ENCODE results near the gene SNCAIP. TPM values are rescaled to one million over a fixed set of nuclear protein-coding genes. Genes with fewer than 3 reads are reported as not detected.
A peak's percentile ranks its signal among the peaks of the same experiment; 100 is the strongest.

SNCAIP gene
- total RNA-seq, 1 experiment from 2014 or later, result not detected

- no peak for DNase-seq (ENCODE audit: low read depth, low spot score)
- BruUV-seq (replicated peaks), result no TSS peak
- no peaks in the 10 kb centered on the region for H3K36me3 ChIP-seq (ENCODE audit: control insufficient read depth, insufficient read depth, low read length)
- intact Hi-C loops (cut with micrococcal nuclease; ENCODE audit: unreplicated experiment), result no loop called here
- no peak for ATAC-seq
- H3K4me3 ChIP-seq (ENCODE audit: low read depth in 2 of 2, low read length in 2 of 2), result no peak overlapping the region
- ChIA-PET CTCF (no interaction called here), POLR2A (no interaction called here)
- no peaks in the 10 kb centered on the region for H3K9me3 ChIP-seq (ENCODE audit: control insufficient read depth, insufficient read depth, low read depth, low read length)
- no peaks in the 10 kb centered on the region for H3K4me1 ChIP-seq (ENCODE audit: control insufficient read depth, insufficient read depth, low read length)
- H3K27ac ChIP-seq (ENCODE audit: low read length), result no peak overlapping the region
- in situ Hi-C loops (cut with HindIII; ENCODE audit: low pct_unique_long_range_greater_than_20kb, low sequenced_read_pairs), result no loop called here
- TF ChIP-seq TCF7L2 (IDR thresholded peaks at IDR 0.05; ENCODE audit: low read depth, low read length) (no peak), CTCF (IDR thresholded peaks at IDR 0.05) (peak; percentile 71)
- H3K27me3 ChIP-seq (ENCODE audit: control insufficient read depth, insufficient read depth, low read length), result peaks cover 2% of the 10 kb centered on the region; the same call in 1 of the 2 replicates
These were observed 146.3 kb downstream of the SNCAIP start for GRCh38 chr5:122458278-122458872.

GRCh38 chr5:122462486-122462885 lies 150.4 kb downstream of the SNCAIP start:
- no peak for DNase-seq (ENCODE audit: low read depth, low spot score)
- ATAC-seq, result no peak
- Histone ChIP-seq H3K4me1 (ENCODE audit: control insufficient read depth, insufficient read depth, low read length) (no peaks in the 10 kb centered on the region), H3K27ac (ENCODE audit: low read length) (no peak overlapping the region), H3K9me3 (ENCODE audit: control insufficient read depth, insufficient read depth, low read depth, low read length) (no peaks in the 10 kb centered on the region), H3K27me3 (ENCODE audit: control insufficient read depth, insufficient read depth, low read length) (peaks cover 2% of the 10 kb centered on the region; the same call in 1 of the 2 replicates), H3K4me3 (ENCODE audit: low read depth in 2 of 2, low read length in 2 of 2) (no peak overlapping the region), H3K36me3 (ENCODE audit: control insufficient read depth, insufficient read depth, low read length) (no peaks in the 10 kb centered on the region)
- in situ Hi-C loops (cut with HindIII; ENCODE audit: low pct_unique_long_range_greater_than_20kb, low sequenced_read_pairs), result no loop called here
- POLR2A ChIA-PET, result no interaction called here
- CTCF ChIA-PET, result no interaction called here
- intact Hi-C loops (cut with micrococcal nuclease; ENCODE audit: unreplicated experiment), result no loop called here
- no TSS peak for BruUV-seq (replicated peaks)
- TF ChIP-seq SIN3A (IDR thresholded peaks at IDR 0.05; ENCODE audit: borderline replicate concordance, insufficient read depth, low read depth, low read length) (no peak), POLR2AphosphoS5 (IDR thresholded peaks at IDR 0.05; ENCODE audit: low read depth, low read length) (no peak), REST (IDR thresholded peaks at IDR 0.05; ENCODE audit: insufficient read depth in 1 of 2, low read depth in 2 of 2, low read length in 1 of 2) (no peak), TCF7L2 (IDR thresholded peaks at IDR 0.05; ENCODE audit: low read depth, low read length) (no peak), CTCF (IDR thresholded peaks at IDR 0.05) (no peak)
